SK-N-SH (cell line): Measurements from ENCODE around the gene CABP1. TPM values are rescaled to one million over a fixed set of nuclear protein-coding genes. Genes with fewer than 3 reads are reported as not detected.

ENCODE experiments used
- CTCF ChIA-PET: fragments of 300-600, 350-600 bp; formaldehyde crosslinking; extraction: SDS; loops from one replicate; lab custom pipeline; 2021; lab: Yijun Ruan, JAX
- POLR2A ChIA-PET: fragments of 350-600 bp; sonication (Branson Sonifier 250); formaldehyde crosslinking; extraction: SDS; loops from one replicate; lab custom pipeline; 2020; ENCODE audit warnings: antibody characterized with exemption, inconsistent platforms; lab: Yijun Ruan, JAX
- DNase-seq: peaks from one replicate; pipeline ENCODE4 v3.0.0; 2012
- H2AFZ ChIP-seq: fragments of 200-600 bp; sonication (generic); 2 replicates; pipeline ENCODE4 v1.8.1; 2016; ENCODE audit warnings: antibody characterized with exemption, mild to moderate bottlenecking, low read depth
- H3F3A ChIP-seq: fragments of 200-600 bp; sonication (generic); replicated peaks from 2 replicates; pipeline ENCODE3; 2016; ENCODE audit warnings: antibody characterized with exemption, mild to moderate bottlenecking; ENCODE audit not compliant: insufficient read depth
- H3K27ac ChIP-seq, 2 experiments: fragments of 200-500 bp in 1 of 2; fragments of 200-600 bp in 1 of 2; sonication (Bioruptor generic) in 1 of 2; sonication (generic), shearing (Covaris generic) in 1 of 2; 2 replicates each; pipeline versions ENCODE4 v1.5.1 to v1.6.1; 2014 to 2016; ENCODE audit warnings: low read depth in 2 of 2, inconsistent platforms in 1 of 2, low read length in 1 of 2, mild to moderate bottlenecking in 1 of 2, mixed read lengths in 1 of 2
- H3K27me3 ChIP-seq: fragments of 200-600 bp; sonication (generic), shearing (Covaris generic); 2 replicates; pipeline ENCODE4 v1.6.1; 2016; ENCODE audit warnings: mixed run types; ENCODE audit not compliant: insufficient read depth
- H3K36me3 ChIP-seq, 2 experiments: fragments of 200-500 bp in 1 of 2; fragments of 200-600 bp in 1 of 2; sonication (Bioruptor generic) in 1 of 2; sonication (generic) in 1 of 2; replicated peaks in 1 of 2; 2 replicates each; pipeline versions ENCODE3 to v1.5.1; 2014 to 2016; ENCODE audit warnings: low read length in 1 of 2, mild to moderate bottlenecking in 1 of 2; ENCODE audit not compliant: insufficient read depth in 2 of 2, control insufficient read depth in 1 of 2
- H3K4me1 ChIP-seq, 2 experiments: fragments of 200-500 bp in 1 of 2; fragments of 200-600 bp in 1 of 2; sonication (Bioruptor generic) in 1 of 2; sonication (generic), shearing (Covaris generic) in 1 of 2; 2 replicates each; pipeline versions ENCODE4 v1.5.1 to v1.6.1; 2014 to 2016; ENCODE audit warnings: low read depth in 1 of 2, low read length in 1 of 2, mixed run types in 1 of 2; ENCODE audit not compliant: insufficient read depth in 2 of 2, control insufficient read depth in 1 of 2
- H3K4me2 ChIP-seq: fragments of 200-600 bp; sonication (generic), shearing (Covaris generic); 2 replicates; pipeline ENCODE4 v1.6.1; 2017; ENCODE audit warnings: mixed run types
- H3K4me3 ChIP-seq, 2 experiments: fragments of 200-500 bp in 1 of 2; fragments of 200-600 bp in 1 of 2; sonication (Bioruptor generic) in 1 of 2; sonication (generic), shearing (Covaris generic) in 1 of 2; 2 replicates each; pipeline versions ENCODE4 v1.5.1 to v1.8.1; 2014 to 2016; ENCODE audit warnings: low read depth in 2 of 2, inconsistent platforms in 1 of 2, low read length in 1 of 2, mild to moderate bottlenecking in 1 of 2, mixed read lengths in 1 of 2, moderate library complexity in 1 of 2
- H3K79me2 ChIP-seq: fragments of 200-600 bp; sonication (generic); 2 replicates; pipeline ENCODE4 v1.8.1; 2017; ENCODE audit warnings: mild to moderate bottlenecking; ENCODE audit not compliant: insufficient read depth
- H3K9ac ChIP-seq: fragments of 200-600 bp; sonication (generic); 2 replicates; pipeline ENCODE4 v1.6.1; 2017; ENCODE audit warnings: mixed run types
- H3K9me2 ChIP-seq: fragments of 200-600 bp; sonication (generic); 2 replicates; pipeline ENCODE4 v1.6.1; 2017; ENCODE audit warnings: mixed run types
- H3K9me3 ChIP-seq: fragments of 200-600 bp; sonication (generic); 2 replicates; pipeline ENCODE4 v1.6.1; 2017; ENCODE audit warnings: mixed run types, mild to moderate bottlenecking, moderate library complexity
- H4K20me1 ChIP-seq: fragments of 200-600 bp; sonication (generic); 2 replicates; pipeline ENCODE4 v1.6.1; 2017; ENCODE audit warnings: mild to moderate bottlenecking, mixed run types; ENCODE audit not compliant: insufficient read depth
- CTCF ChIP-seq: fragments of 200-600 bp; sonication (generic); IDR thresholded peaks from 2 replicates; pipeline ENCODE4 v1.6.1; 2017; ENCODE audit warnings: antibody characterized with exemption, mild to moderate bottlenecking, moderate library complexity
- FOXM1 ChIP-seq: IDR thresholded peaks from 2 replicates; pipeline ENCODE4 v1.4.0; 2012; ENCODE audit warnings: low read depth, mild to moderate bottlenecking
- GABPA ChIP-seq: IDR thresholded peaks from 2 replicates; pipeline ENCODE4 v1.4.0; 2012; ENCODE audit warnings: low read depth, mild to moderate bottlenecking
- NFIC ChIP-seq: IDR thresholded peaks from 2 replicates; pipeline ENCODE4 v1.4.0; 2012; ENCODE audit warnings: borderline replicate concordance
- NRF1 ChIP-seq: IDR thresholded peaks from 2 replicates; pipeline ENCODE4 v1.6.1; 2012; ENCODE audit warnings: low read depth, mild to moderate bottlenecking, low read length
- POLR2AphosphoS5 ChIP-seq: IDR thresholded peaks from 2 replicates; pipeline ENCODE4 v1.6.1; 2012; ENCODE audit warnings: low read depth, low read length
- RAD21 ChIP-seq: IDR thresholded peaks from 2 replicates; pipeline ENCODE4 v1.6.1; 2012; ENCODE audit warnings: mild to moderate bottlenecking, low read length
- RXRA ChIP-seq: IDR thresholded peaks from 2 replicates; pipeline ENCODE4 v1.4.0; 2012; ENCODE audit warnings: low read depth, mild to moderate bottlenecking, borderline replicate concordance
- SMC3 ChIP-seq: IDR thresholded peaks from 2 replicates; pipeline ENCODE4 v1.6.1; 2012; ENCODE audit warnings: low read depth, low read length, improper control_type of control experiment
- TCF12 ChIP-seq: IDR thresholded peaks from 2 replicates; pipeline ENCODE4 v1.4.0; 2012
- TEAD4 ChIP-seq: IDR thresholded peaks from 2 replicates; pipeline ENCODE4 v1.4.0; 2012; ENCODE audit warnings: mild to moderate bottlenecking, borderline replicate concordance; ENCODE audit not compliant: insufficient read depth
- WGBS: methylation state at CpG from one replicate; pipeline ENCODE4 v1.1.6; 2017; ENCODE audit warnings: low lambda C conversion rate; 5-methylcytosine and 5-hydroxymethylcytosine counted together
- polyA plus RNA-seq, 3 experiments: library from polyadenylated mRNA; depleted of rRNA; stranded (reverse); fragments of >200 nt; gene quantifications; 2 replicates each; pipeline ENCODE4 v1.2.3, GENCODE V29; 2012
- TF ChIP-seq, protein P1 (sequence below): fragments of 150-350 bp; IDR thresholded peaks from 2 replicates; pipeline ENCODE4 v1.6.1; 2016; ENCODE audit warnings: mild to moderate bottlenecking, low read depth, low read length
- TF ChIP-seq, protein P2 (sequence below): IDR thresholded peaks from 2 replicates; pipeline ENCODE4 v1.4.0; 2012; ENCODE audit warnings: low read depth

CABP1 gene
- polyA plus RNA-seq, 1 of the 3 experiments (the other 2 are of a cell fraction) = 0.08 TPM

GRCh38 chr12:120596901-120597300 lies 43.5 kb upstream of the CABP1 start:
- 70% methylated on average over 3 of the region's 3 CpGs for WGBS
- Histone ChIP-seq H3F3A (no peaks in the 10 kb centered on the region), H3K4me2 (no peak overlapping the region), H3K9ac (no peak overlapping the region), H3K4me1 (no peaks in the 10 kb centered on the region; a peak in 1 of 4 replicates), H4K20me1 (no peaks in the 10 kb centered on the region), H3K79me2 (no peaks in the 10 kb centered on the region), H3K27ac (no peak overlapping the region), H3K4me3 (no peak overlapping the region), H2AFZ (no peak overlapping the region), H3K27me3 (no peaks in the 10 kb centered on the region), H3K9me3 (no peaks in the 10 kb centered on the region), H3K9me2 (no peaks in the 10 kb centered on the region), H3K36me3 (no peaks in the 10 kb centered on the region)
- POLR2A ChIA-PET = no interaction called here
- DNase-seq = no peak
- CTCF ChIA-PET = interaction anchor here (1.2 to 1.9 kb wide), 3 partner anchors 14 to 513 kb away, joined by 3 to 7 read pairs (median 3); no protein-coding TSS in a partner anchor
- no peak for TF ChIP-seq GABPA

GRCh38 chr12:120597861-120598260 lies 42.6 kb upstream of the CABP1 start:
- no peaks in the 10 kb centered on the region for H3F3A ChIP-seq
- H3K9ac ChIP-seq = no peak overlapping the region
- H3K27ac ChIP-seq = no peak overlapping the region
- TF ChIP-seq, protein P1, sequence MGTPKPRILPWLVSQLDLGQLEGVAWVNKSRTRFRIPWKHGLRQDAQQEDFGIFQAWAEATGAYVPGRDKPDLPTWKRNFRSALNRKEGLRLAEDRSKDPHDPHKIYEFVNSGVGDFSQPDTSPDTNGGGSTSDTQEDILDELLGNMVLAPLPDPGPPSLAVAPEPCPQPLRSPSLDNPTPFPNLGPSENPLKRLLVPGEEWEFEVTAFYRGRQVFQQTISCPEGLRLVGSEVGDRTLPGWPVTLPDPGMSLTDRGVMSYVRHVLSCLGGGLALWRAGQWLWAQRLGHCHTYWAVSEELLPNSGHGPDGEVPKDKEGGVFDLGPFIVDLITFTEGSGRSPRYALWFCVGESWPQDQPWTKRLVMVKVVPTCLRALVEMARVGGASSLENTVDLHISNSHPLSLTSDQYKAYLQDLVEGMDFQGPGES = no peak
- TF ChIP-seq FOXM1 (no peak), NFIC (no peak), RAD21 (no peak), NRF1 (no peak), RXRA (no peak), TEAD4 (no peak), CTCF (no peak), POLR2AphosphoS5 (no peak), TCF12 (no peak), SMC3 (no peak)
- TF ChIP-seq, protein P2, sequence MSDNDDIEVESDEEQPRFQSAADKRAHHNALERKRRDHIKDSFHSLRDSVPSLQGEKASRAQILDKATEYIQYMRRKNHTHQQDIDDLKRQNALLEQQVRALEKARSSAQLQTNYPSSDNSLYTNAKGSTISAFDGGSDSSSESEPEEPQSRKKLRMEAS = no peak
- CTCF ChIA-PET = interaction anchor here (1.2 to 1.9 kb wide), 3 partner anchors 15 to 512 kb away, joined by 3 to 7 read pairs (median 3); no protein-coding TSS in a partner anchor
- H3K9me3 ChIP-seq = no peaks in the 10 kb centered on the region
- no peak overlapping the region for H3K4me3 ChIP-seq
- POLR2A ChIA-PET = interaction anchor here (0.7 kb wide), 1 partner anchor 255 kb away, joined by 3 read pairs; no protein-coding TSS in a partner anchor
- no peak overlapping the region for H3K4me2 ChIP-seq
- H3K36me3 ChIP-seq = no peaks in the 10 kb centered on the region
- H4K20me1 ChIP-seq = no peaks in the 10 kb centered on the region
- H3K27me3 ChIP-seq = no peaks in the 10 kb centered on the region
- H3K4me1 ChIP-seq = no peaks in the 10 kb centered on the region; a peak in 1 of 4 replicates
- 70% methylated on average over 3 of the region's 3 CpGs for WGBS
- no peak for DNase-seq
- no peaks in the 10 kb centered on the region for H3K79me2 ChIP-seq
- H2AFZ ChIP-seq = no peak overlapping the region
- H3K9me2 ChIP-seq = no peaks in the 10 kb centered on the region
